SK-N-SH treated with all-trans-retinoic acid at 6 μM for 48 hours (cell line): ENCODE data around the gene PIGV.
"Not testable (repeated sequence)": the region's sequence is repeated elsewhere in the genome, so short reads cannot be mapped to it uniquely, and the experiment has no call there.

ENCODE experiments used
- ATAC-seq: fragments of 200-7000 bp; cut with Tn5 transposase; 3 replicates; pipeline ENCODE4 v1.9.1; 2020; ENCODE audit warnings: mild to moderate bottlenecking, moderate library complexity
- ARNTL ChIP-seq: fragments of 450-650 bp; formaldehyde crosslinking; IDR thresholded peaks from 2 replicates; pipeline ENCODE4 v1.5.0; 2020; ENCODE audit warnings: low read depth, mild to moderate bottlenecking, moderate library complexity, borderline replicate concordance
- BACH2 ChIP-seq: fragments of 250-450 bp; sonication (Bioruptor Pico); IDR thresholded peaks from 2 replicates; pipeline ENCODE4 v1.9.0; 2021; ENCODE audit warnings: mild to moderate bottlenecking, borderline replicate concordance
- CSDC2 ChIP-seq: fragments of 250-450 bp; sonication (Bioruptor Pico); IDR thresholded peaks from 2 replicates; pipeline ENCODE4 v1.5.0; 2020; ENCODE audit warnings: mild to moderate bottlenecking, moderate library complexity
- CSRNP3 ChIP-seq: fragments of 250-450 bp; sonication (Bioruptor Pico); IDR thresholded peaks from 2 replicates; pipeline ENCODE4 v1.5.1; 2021; ENCODE audit warnings: mild to moderate bottlenecking, moderate library complexity
- ESRRG ChIP-seq: fragments of 250-450 bp; sonication (Bioruptor Pico); IDR thresholded peaks from 2 replicates; pipeline ENCODE4 v1.6.1; 2021; ENCODE audit warnings: mild to moderate bottlenecking
- GLIS3 ChIP-seq: fragments of 250-450 bp; sonication (Bioruptor Pico); IDR thresholded peaks from 2 replicates; pipeline ENCODE4 v1.5.0; 2020; ENCODE audit warnings: mild to moderate bottlenecking, moderate library complexity
- ISL1 ChIP-seq: fragments of 250-450 bp; sonication (Bioruptor Pico); IDR thresholded peaks from 2 replicates; pipeline ENCODE4 v2.1.2; 2022; ENCODE audit warnings: mild to moderate bottlenecking, moderate library complexity
- OSR1 ChIP-seq: fragments of 250-450 bp; sonication (Bioruptor Pico); IDR thresholded peaks from 2 replicates; pipeline ENCODE4 v1.8.0; 2022; ENCODE audit warnings: moderate library complexity, mild to moderate bottlenecking, inconsistent platforms
- PATZ1 ChIP-seq: fragments of 250-450 bp; sonication (Bioruptor Pico); IDR thresholded peaks from 2 replicates; pipeline ENCODE4 v1.8.0; 2020; ENCODE audit warnings: mild to moderate bottlenecking, moderate library complexity, borderline replicate concordance
- POU6F1 ChIP-seq: fragments of 250-450 bp; sonication (Bioruptor Pico); IDR thresholded peaks from 2 replicates; pipeline ENCODE4 v1.8.0; 2021; ENCODE audit warnings: low read depth, mild to moderate bottlenecking, moderate library complexity, borderline replicate concordance
- PPARA ChIP-seq: fragments of 250-450 bp; sonication (Bioruptor Pico); IDR thresholded peaks from 2 replicates; pipeline ENCODE4 v1.5.0; 2020; ENCODE audit warnings: mild to moderate bottlenecking, borderline replicate concordance
- SNAI2 ChIP-seq: fragments of 250-450 bp; sonication (Bioruptor Pico); IDR thresholded peaks from 2 replicates; pipeline ENCODE4 v1.5.0; 2020; ENCODE audit warnings: mild to moderate bottlenecking, moderate library complexity
- TCF4 ChIP-seq: fragments of 250-450 bp; sonication (Bioruptor Pico); IDR thresholded peaks from 2 replicates; pipeline ENCODE4 v1.8.0; 2021; ENCODE audit warnings: mild to moderate bottlenecking, moderate library complexity, borderline replicate concordance
- TOX ChIP-seq: fragments of 250-450 bp; sonication (Bioruptor Pico); IDR thresholded peaks from 2 replicates; pipeline ENCODE4 v1.8.0; 2021; ENCODE audit warnings: mild to moderate bottlenecking, moderate library complexity, borderline replicate concordance
- TSHZ2 ChIP-seq: fragments of 250-450 bp; sonication (Bioruptor Pico); IDR thresholded peaks from 2 replicates; pipeline ENCODE4 v1.5.0; 2020; ENCODE audit warnings: mild to moderate bottlenecking, moderate library complexity
- ZFP3 ChIP-seq: fragments of 250-450 bp; sonication (Bioruptor Pico); IDR thresholded peaks from 2 replicates; pipeline ENCODE4 v1.5.0; 2020; ENCODE audit warnings: mild to moderate bottlenecking, moderate library complexity
- ZNF8 ChIP-seq: fragments of 450-650 bp; formaldehyde crosslinking; IDR thresholded peaks from 2 replicates; pipeline ENCODE4 v1.5.0; 2020; ENCODE audit warnings: mild to moderate bottlenecking, moderate library complexity

PIGV gene

GRCh38 chr1:26832249-26832960, 44.7 kb downstream of the PIGV start (continued):
- no peak for TF ChIP-seq POU6F1 (CRISPR knock-in tag)
- no peak for TF ChIP-seq ZNF8 (CRISPR knock-in tag)
- no peak for TF ChIP-seq OSR1 (CRISPR knock-in tag)
- TF ChIP-seq ESRRG (CRISPR knock-in tag): no peak

GRCh38 chr1:26833432-26834405, 46.0 kb downstream of the PIGV start:
- no peak for ATAC-seq
- no peak for TF ChIP-seq ZNF8 (CRISPR knock-in tag)

- ATAC-seq: not testable (repeated sequence)
Measured at GRCh38 chr1:26837665-26838064, 49.9 kb downstream of the PIGV start.

GRCh38 chr1:26838474-26839338, 51.0 kb downstream of the PIGV start:
- ATAC-seq: no peak
- TF ChIP-seq CSDC2 (CRISPR knock-in tag) (no peak), ARNTL (CRISPR knock-in tag) (no peak), ISL1 (CRISPR knock-in tag) (no peak), TCF4 (CRISPR knock-in tag) (no peak), OSR1 (CRISPR knock-in tag) (no peak), ZFP3 (CRISPR knock-in tag) (no peak), CSRNP3 (CRISPR knock-in tag) (no peak), PATZ1 (CRISPR knock-in tag) (no peak), GLIS3 (CRISPR knock-in tag) (no peak), TOX (no peak), TSHZ2 (CRISPR knock-in tag) (no peak), ESRRG (CRISPR knock-in tag) (no peak), SNAI2 (CRISPR knock-in tag) (no peak), PPARA (CRISPR knock-in tag) (no peak), BACH2 (no peak)
